ENCODE results near the gene EEF2K. TPM values are rescaled to one million over a fixed set of nuclear protein-coding genes. Genes with fewer than 3 reads are reported as not detected.
A peak's percentile ranks its signal among the peaks of the same experiment; 100 is the strongest.

The EEF2K gene
- total RNA-seq, 2 donors from 2014 or later = 9.8 to 15.8 TPM

DNA sequence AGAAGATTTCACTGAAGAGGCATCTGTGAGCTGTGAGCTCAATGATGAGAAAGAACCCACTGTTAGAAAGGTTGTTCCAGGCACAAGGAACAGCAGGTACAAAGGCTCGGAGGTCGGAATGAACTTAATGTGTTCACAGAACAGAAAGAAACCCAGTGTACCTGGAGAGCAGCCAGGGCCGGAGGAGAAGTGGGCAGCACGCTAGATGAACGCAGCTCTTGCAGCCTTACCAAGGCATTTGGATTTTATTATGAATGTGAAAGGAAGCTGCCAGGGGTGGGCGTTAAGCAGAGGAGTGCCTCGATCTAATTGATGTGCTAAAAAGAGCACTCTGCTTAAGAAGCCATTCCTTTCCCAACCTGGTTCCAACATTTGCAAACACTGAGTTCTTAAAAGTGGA, 19.0 kb downstream of the EEF2K start:
- Mint-ChIP-seq H3K27me3 (ENCODE audit: insufficient read depth) (no peaks in the 10 kb centered on the region), H3K27ac (no peak overlapping the region), H3K4me1 (no peaks in the 10 kb centered on the region), H3K36me3 (ENCODE audit: low read depth) (peaks cover 6% of the 10 kb centered on the region), H3K9me3 (no peaks in the 10 kb centered on the region), H3K4me3 (no peak overlapping the region)
- H3K36me3 ChIP-seq (ENCODE audit: control insufficient read depth, insufficient read depth, low read length) = no peaks in the 10 kb centered on the region
- no peak overlapping the region for H3K27ac ChIP-seq (ENCODE audit: low read depth, low read length)
- TF ChIP-seq, protein P1, sequence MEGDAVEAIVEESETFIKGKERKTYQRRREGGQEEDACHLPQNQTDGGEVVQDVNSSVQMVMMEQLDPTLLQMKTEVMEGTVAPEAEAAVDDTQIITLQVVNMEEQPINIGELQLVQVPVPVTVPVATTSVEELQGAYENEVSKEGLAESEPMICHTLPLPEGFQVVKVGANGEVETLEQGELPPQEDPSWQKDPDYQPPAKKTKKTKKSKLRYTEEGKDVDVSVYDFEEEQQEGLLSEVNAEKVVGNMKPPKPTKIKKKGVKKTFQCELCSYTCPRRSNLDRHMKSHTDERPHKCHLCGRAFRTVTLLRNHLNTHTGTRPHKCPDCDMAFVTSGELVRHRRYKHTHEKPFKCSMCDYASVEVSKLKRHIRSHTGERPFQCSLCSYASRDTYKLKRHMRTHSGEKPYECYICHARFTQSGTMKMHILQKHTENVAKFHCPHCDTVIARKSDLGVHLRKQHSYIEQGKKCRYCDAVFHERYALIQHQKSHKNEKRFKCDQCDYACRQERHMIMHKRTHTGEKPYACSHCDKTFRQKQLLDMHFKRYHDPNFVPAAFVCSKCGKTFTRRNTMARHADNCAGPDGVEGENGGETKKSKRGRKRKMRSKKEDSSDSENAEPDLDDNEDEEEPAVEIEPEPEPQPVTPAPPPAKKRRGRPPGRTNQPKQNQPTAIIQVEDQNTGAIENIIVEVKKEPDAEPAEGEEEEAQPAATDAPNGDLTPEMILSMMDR (conservative IDR thresholded peaks at IDR 0.05) = no peak
- no peaks in the 10 kb centered on the region for H3K4me1 ChIP-seq (ENCODE audit: control insufficient read depth, insufficient read depth, low read length)
- H3K9ac ChIP-seq (ENCODE audit: extremely low read depth, low read length, poor library complexity, severe bottlenecking) = no peak overlapping the region
- no peak for DNase-seq
- no peak overlapping the region for H3K4me3 ChIP-seq (ENCODE audit: low read length)
- 82 to 83% methylated on average over 7 of the region's 7 CpGs for WGBS, 2 experiments (ENCODE audit: insufficient coverage in 1 of 2, insufficient read length in 1 of 2)
- no peaks in the 10 kb centered on the region for H3K9me3 ChIP-seq (ENCODE audit: control insufficient read depth, low read length)
- no peaks in the 10 kb centered on the region for H3K27me3 ChIP-seq (ENCODE audit: control insufficient read depth, insufficient read depth, low read length, poor library complexity, severe bottlenecking)

DNA sequence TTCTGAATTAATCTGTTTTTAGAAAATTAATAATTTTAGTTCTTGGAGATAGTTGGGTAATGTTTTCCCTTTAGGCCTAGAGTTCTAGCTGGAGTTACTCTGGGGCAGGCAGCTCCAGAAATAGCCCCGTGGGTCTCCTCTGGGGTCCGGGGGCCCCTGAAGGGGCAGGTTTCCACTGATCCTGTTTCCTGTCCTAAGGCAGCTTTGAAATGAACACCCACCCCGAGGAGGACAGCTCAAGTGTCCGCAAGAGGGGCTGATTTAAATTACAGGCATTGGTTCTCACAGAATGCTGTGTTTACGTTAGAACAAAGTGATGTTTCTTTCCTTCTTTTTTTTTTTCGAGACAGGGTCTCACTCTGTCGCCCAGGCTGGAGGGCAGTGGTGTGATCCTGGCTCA, 23.8 kb downstream of the EEF2K start:
- H3K27ac Mint-ChIP-seq = peak overlapping the region; percentile 58
- Histone ChIP-seq H3K4me3 (ENCODE audit: low read length) (no peak overlapping the region), H3K9me3 (ENCODE audit: control insufficient read depth, low read length) (no peaks in the 10 kb centered on the region), H3K36me3 (ENCODE audit: control insufficient read depth, insufficient read depth, low read length) (no peaks in the 10 kb centered on the region), H3K27ac (ENCODE audit: low read depth, low read length) (no peak overlapping the region), H3K27me3 (ENCODE audit: control insufficient read depth, insufficient read depth, low read length, poor library complexity, severe bottlenecking) (no peaks in the 10 kb centered on the region), H3K9ac (ENCODE audit: extremely low read depth, low read length, poor library complexity, severe bottlenecking) (no peak overlapping the region), H3K4me1 (ENCODE audit: control insufficient read depth, insufficient read depth, low read length) (no peaks in the 10 kb centered on the region)
- no peaks in the 10 kb centered on the region for H3K27me3 Mint-ChIP-seq (ENCODE audit: insufficient read depth)
- H3K4me1 Mint-ChIP-seq = no peaks in the 10 kb centered on the region
- no peak overlapping the region for H3K4me3 Mint-ChIP-seq
- no peak for DNase-seq
- WGBS, 2 experiments (ENCODE audit: insufficient coverage in 1 of 2, insufficient read length in 1 of 2) = 84 to 86% methylated on average over 7 of the region's 7 CpGs
- no peaks in the 10 kb centered on the region for H3K9me3 Mint-ChIP-seq
- H3K36me3 Mint-ChIP-seq (ENCODE audit: low read depth) = peaks cover 8% of the 10 kb centered on the region
- TF ChIP-seq, protein P1 (conservative IDR thresholded peaks at IDR 0.05) = no peak

GRCh38 chr16:22232277-22233036, 26.4 kb downstream of the EEF2K start:
- Mint-ChIP-seq H3K27me3 (ENCODE audit: insufficient read depth) (no peaks in the 10 kb centered on the region), H3K9me3 (no peaks in the 10 kb centered on the region), H3K36me3 (ENCODE audit: low read depth) (peaks cover 8% of the 10 kb centered on the region), H3K4me1 (no peaks in the 10 kb centered on the region), H3K27ac (no peak overlapping the region), H3K4me3 (no peak overlapping the region)
- Histone ChIP-seq H3K36me3 (ENCODE audit: control insufficient read depth, insufficient read depth, low read length) (no peaks in the 10 kb centered on the region), H3K27ac (ENCODE audit: low read depth, low read length) (no peak overlapping the region), H3K4me3 (ENCODE audit: low read length) (no peak overlapping the region), H3K9ac (ENCODE audit: extremely low read depth, low read length, poor library complexity, severe bottlenecking) (no peak overlapping the region), H3K4me1 (ENCODE audit: control insufficient read depth, insufficient read depth, low read length) (no peaks in the 10 kb centered on the region), H3K27me3 (ENCODE audit: control insufficient read depth, insufficient read depth, low read length, poor library complexity, severe bottlenecking) (no peaks in the 10 kb centered on the region), H3K9me3 (ENCODE audit: control insufficient read depth, low read length) (no peaks in the 10 kb centered on the region)
- WGBS, 2 experiments (ENCODE audit: insufficient coverage in 1 of 2, insufficient read length in 1 of 2) = 85 to 94% methylated on average over 7 to 14 of the region's 14 CpGs
- TF ChIP-seq, protein P1 (conservative IDR thresholded peaks at IDR 0.05) = no peak
- no peak for DNase-seq

Measured in endodermal cell (in vitro differentiated cells).